ENCODE measurements around the gene TOX2. TPM values are rescaled to one million over a fixed set of nuclear protein-coding genes. Genes with fewer than 3 reads are reported as not detected.

TOX2 gene
- total RNA-seq, 4 donors from 2014 or later, result 3.4 to 7.7 (median 5.2) TPM

DNA sequence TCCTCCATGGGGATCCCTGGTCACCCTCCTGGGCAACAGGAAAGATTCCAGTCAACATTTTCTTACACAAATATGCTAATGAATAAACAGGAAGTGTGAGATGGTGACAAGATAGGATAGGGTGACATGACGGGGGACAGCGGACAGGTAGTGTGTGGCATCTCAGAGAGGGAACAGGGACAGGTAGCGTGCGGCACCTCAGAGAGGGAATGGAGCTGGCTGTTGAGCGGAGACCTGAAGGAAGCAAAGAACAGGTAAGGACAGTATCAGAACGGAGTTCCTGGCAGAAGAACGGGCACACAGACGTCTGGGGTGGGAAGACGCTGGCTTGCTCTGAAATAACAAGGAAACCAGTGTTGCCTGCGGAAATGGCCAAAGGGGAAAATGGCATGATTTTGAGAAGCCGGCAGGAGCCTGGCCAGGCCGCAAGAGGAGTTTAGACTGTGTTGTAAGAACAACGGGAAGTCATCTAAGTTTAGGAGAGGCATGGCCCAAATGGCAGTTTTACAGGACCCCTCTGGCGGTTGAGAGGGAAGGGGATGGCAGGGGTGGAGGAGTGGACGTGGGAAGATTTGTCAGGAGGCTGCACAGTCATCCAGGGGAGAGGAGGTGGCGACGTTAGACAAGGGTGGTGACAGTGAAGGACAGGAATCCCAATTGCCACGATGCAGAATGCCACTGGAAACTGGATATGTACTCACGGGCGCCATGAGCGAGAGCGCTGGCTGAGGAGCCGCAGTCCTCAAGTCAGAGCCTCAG lies 160.7 kb downstream of the TOX2 start:
- Histone ChIP-seq H3K36me3 (no peaks in the 10 kb centered on the region), H3K9me3 (no peaks in the 10 kb centered on the region), H3K4me1 (no peaks in the 10 kb centered on the region), H3K27ac (no peak overlapping the region), H3K4me3 (replicated peaks in 1 of 3) (no peak overlapping the region), H3K27me3 (no peaks in the 10 kb centered on the region)
- 92 to 94% methylated on average over 23 of the region's 23 CpGs for WGBS, 2 donors
- TF ChIP-seq, protein P1, sequence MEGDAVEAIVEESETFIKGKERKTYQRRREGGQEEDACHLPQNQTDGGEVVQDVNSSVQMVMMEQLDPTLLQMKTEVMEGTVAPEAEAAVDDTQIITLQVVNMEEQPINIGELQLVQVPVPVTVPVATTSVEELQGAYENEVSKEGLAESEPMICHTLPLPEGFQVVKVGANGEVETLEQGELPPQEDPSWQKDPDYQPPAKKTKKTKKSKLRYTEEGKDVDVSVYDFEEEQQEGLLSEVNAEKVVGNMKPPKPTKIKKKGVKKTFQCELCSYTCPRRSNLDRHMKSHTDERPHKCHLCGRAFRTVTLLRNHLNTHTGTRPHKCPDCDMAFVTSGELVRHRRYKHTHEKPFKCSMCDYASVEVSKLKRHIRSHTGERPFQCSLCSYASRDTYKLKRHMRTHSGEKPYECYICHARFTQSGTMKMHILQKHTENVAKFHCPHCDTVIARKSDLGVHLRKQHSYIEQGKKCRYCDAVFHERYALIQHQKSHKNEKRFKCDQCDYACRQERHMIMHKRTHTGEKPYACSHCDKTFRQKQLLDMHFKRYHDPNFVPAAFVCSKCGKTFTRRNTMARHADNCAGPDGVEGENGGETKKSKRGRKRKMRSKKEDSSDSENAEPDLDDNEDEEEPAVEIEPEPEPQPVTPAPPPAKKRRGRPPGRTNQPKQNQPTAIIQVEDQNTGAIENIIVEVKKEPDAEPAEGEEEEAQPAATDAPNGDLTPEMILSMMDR (IDR thresholded peaks at IDR 0.05), result no peak
- no peak for TF ChIP-seq POLR2A (IDR thresholded peaks at IDR 0.05)
- no peak for DNase-seq
- intact Hi-C loops (cut with DNase I), result no loop called here

DNA sequence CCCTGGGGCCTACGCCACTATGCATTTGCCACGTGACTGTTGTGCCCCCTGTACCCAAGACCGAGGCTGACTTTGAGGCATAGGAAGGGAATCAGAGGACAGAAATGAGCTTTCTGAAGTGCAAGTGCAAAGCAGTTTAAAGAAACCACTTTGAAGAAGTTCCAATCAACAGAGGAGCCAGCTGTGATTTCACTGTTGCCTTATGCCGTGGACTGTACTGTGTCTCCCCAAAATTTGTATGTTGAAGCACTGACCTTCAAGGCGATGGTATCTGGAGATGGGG lies 161.2 kb downstream of the TOX2 start:
- TF ChIP-seq POLR2A (IDR thresholded peaks at IDR 0.05), result no peak
- TF ChIP-seq, protein P1 (IDR thresholded peaks at IDR 0.05), result no peak
- Histone ChIP-seq H3K27ac (no peak overlapping the region), H3K4me3 (replicated peaks in 1 of 3) (no peak overlapping the region), H3K27me3 (no peaks in the 10 kb centered on the region), H3K4me1 (no peaks in the 10 kb centered on the region), H3K36me3 (no peaks in the 10 kb centered on the region), H3K9me3 (no peaks in the 10 kb centered on the region)
- WGBS, 2 donors, result 95 to 99% methylated on average over 4 to 5 of the region's 5 CpGs
- intact Hi-C loops (cut with DNase I), result no loop called here
- no peak for DNase-seq

DNA sequence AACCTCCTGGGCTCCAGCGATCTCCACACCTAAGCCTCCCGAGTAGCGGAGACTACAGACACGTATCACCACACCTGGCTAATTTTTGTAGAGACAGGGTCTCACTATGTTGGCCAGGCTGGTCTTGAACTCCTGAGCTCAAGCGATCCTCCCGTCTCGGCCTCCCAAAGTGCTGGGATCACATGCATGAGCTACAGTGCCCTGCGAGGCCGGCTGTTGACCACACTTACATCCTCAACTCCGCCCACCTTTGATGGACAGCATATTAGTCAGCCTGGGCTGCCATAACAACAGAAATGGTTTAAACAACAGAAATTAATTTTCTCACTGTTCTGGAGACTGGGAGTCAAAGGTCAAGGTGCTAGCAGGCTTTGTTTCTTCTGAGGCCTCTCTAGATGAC lies 164.6 kb downstream of the TOX2 start:
- WGBS, 2 donors, result 89 to 97% methylated on average over 10 of the region's 10 CpGs
- Histone ChIP-seq H3K27me3 (no peaks in the 10 kb centered on the region), H3K36me3 (no peaks in the 10 kb centered on the region), H3K4me3 (replicated peaks in 1 of 3) (no peak overlapping the region), H3K27ac (no peak overlapping the region), H3K9me3 (no peaks in the 10 kb centered on the region), H3K4me1 (no peaks in the 10 kb centered on the region)
- DNase-seq, result no peak
- TF ChIP-seq, protein P1 (IDR thresholded peaks at IDR 0.05), result no peak
- no peak for TF ChIP-seq POLR2A (IDR thresholded peaks at IDR 0.05)
- intact Hi-C loops (cut with DNase I), result no loop called here

DNA sequence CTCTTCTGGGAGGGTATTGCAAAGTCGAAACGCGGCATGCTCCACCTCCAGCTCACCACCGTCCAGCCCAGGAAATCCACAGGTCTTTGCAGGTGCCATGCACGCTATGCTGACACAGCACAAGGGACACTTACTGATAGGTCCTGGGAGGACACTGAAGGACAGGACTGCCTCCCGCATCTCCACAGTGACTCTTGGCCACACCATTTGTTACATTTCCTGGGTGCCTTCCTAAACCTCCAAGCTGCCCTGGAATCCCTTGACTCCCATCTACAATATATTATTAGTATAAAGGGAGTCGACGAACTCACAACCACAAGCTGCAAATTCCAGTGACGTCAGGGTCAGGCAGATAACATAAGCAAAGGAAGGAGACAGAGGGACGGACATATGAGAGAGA lies 165.4 kb downstream of the TOX2 start:
- DNase-seq, result no peak
- intact Hi-C loops (cut with DNase I), result loop anchor here (2.0 to 10.0 kb wide), 3 partner anchors 329 to 633 kb away; no protein-coding TSS in a partner anchor
- Histone ChIP-seq H3K4me3 (replicated peaks in 1 of 3) (no peak overlapping the region), H3K27ac (no peak overlapping the region), H3K9me3 (no peaks in the 10 kb centered on the region), H3K27me3 (no peaks in the 10 kb centered on the region), H3K4me1 (no peaks in the 10 kb centered on the region), H3K36me3 (no peaks in the 10 kb centered on the region)
- 71 to 72% methylated on average over 10 of the region's 10 CpGs for WGBS, 2 donors
- TF ChIP-seq, protein P1 (IDR thresholded peaks at IDR 0.05), result no peak
- no peak for TF ChIP-seq POLR2A (IDR thresholded peaks at IDR 0.05)

DNA sequence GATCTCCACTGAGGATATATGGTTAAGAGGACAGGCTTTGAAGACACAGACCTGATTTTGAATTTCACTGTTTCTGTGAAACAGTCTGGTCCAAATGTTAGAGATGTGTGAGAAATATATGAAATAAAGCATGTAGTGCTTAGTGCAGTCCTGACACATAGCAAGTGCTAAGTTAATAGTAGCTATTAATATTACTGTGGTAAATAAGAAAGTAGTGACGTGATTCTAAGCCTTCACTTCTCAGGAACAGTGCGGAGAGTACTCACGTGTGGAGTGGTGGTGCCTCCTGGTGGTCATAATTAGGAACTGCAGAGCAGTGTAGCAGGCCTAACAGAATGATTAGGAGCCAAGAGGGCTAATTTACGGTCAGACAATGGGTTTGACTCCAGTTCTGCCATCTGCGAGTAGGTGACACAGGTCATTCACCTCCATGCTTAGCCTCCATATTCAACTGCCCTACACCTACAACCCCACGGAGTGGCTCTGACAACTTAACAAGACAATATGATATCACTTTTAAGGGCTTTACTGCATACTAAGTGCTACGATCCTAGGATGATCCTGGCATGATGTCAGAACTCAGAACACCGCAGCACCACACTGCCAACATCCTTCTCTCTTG lies 166.1 kb downstream of the TOX2 start:
- TF ChIP-seq POLR2A (IDR thresholded peaks at IDR 0.05), result no peak
- TF ChIP-seq, protein P1 (IDR thresholded peaks at IDR 0.05), result peak; percentile 93 to 97 (median 97)
- H3K4me3 ChIP-seq (replicated peaks in 1 of 3), result no peak overlapping the region
- no peak overlapping the region for H3K27ac ChIP-seq
- intact Hi-C loops (cut with DNase I), result loop anchor here (2.0 to 10.0 kb wide), 3 partner anchors 330 to 633 kb away; no protein-coding TSS in a partner anchor
- H3K36me3 ChIP-seq, result no peaks in the 10 kb centered on the region
- no peaks in the 10 kb centered on the region for H3K27me3 ChIP-seq
- no peaks in the 10 kb centered on the region for H3K4me1 ChIP-seq
- DNase-seq, result peak; percentile 68 to 73
- H3K9me3 ChIP-seq, result no peaks in the 10 kb centered on the region
- WGBS, 2 donors, result 21 to 24% methylated on average over 8 of the region's 8 CpGs

Measured in thyroid gland (tissue), 4 donors.